ENCODE data around the gene CILP2. TPM values are rescaled to one million over a fixed set of nuclear protein-coding genes. Genes with fewer than 3 reads are reported as not detected.
A peak's percentile ranks its signal among the peaks of the same experiment; 100 is the strongest.

Gene CILP2
- total and polyA plus RNA-seq, 12 donors, result 0.07 to 0.61 (median 0.21) TPM; not detected in 2

- WGBS, 2 donors, result 64 to 79% methylated on average over 13 of the region's 13 CpGs
- TF ChIP-seq CTCF (IDR thresholded peaks at IDR 0.05), result no peak
- no peaks in the 10 kb centered on the region for H3K27me3 ChIP-seq
- no peak overlapping the region for H3K4me3 ChIP-seq
- no peak for DNase-seq
- no peaks in the 10 kb centered on the region for H3K9me3 ChIP-seq
- ATAC-seq, result peak in 2 of 8 donors; percentile 39 to 83
- no peaks in the 10 kb centered on the region for H3K36me3 ChIP-seq
- no peaks in the 10 kb centered on the region for H3K4me1 ChIP-seq
- no peak overlapping the region for H3K27ac ChIP-seq
- intact Hi-C loops (cut with DNase I), result no loop called here
Observed at GRCh38 chr19:19581391-19581790, 43.3 kb downstream of the CILP2 start.

GRCh38 chr19:19582471-19582870, 44.4 kb downstream of the CILP2 start:
- DNase-seq, result no peak
- H3K36me3 ChIP-seq, result no peaks in the 10 kb centered on the region
- H3K4me1 ChIP-seq, result no peaks in the 10 kb centered on the region
- H3K9me3 ChIP-seq, result no peaks in the 10 kb centered on the region
- no peaks in the 10 kb centered on the region for H3K27me3 ChIP-seq
- no peak for ATAC-seq
- no peak overlapping the region for H3K4me3 ChIP-seq
- intact Hi-C loops (cut with DNase I), result no loop called here
- H3K27ac ChIP-seq, result no peak overlapping the region
- 86 to 92% methylated on average over 6 of the region's 6 CpGs for WGBS, 2 donors
- TF ChIP-seq CTCF (IDR thresholded peaks at IDR 0.05), result no peak

GRCh38 chr19:19584356-19584755, 46.3 kb downstream of the CILP2 start:
- 86 to 90% methylated on average over 6 of the region's 6 CpGs for WGBS, 2 donors
- DNase-seq, result no peak
- Histone ChIP-seq H3K27ac (no peak overlapping the region), H3K9me3 (no peaks in the 10 kb centered on the region), H3K4me3 (no peak overlapping the region), H3K4me1 (no peaks in the 10 kb centered on the region), H3K27me3 (no peaks in the 10 kb centered on the region), H3K36me3 (no peaks in the 10 kb centered on the region)
- intact Hi-C loops (cut with DNase I), result no loop called here
- TF ChIP-seq CTCF (IDR thresholded peaks at IDR 0.05), result no peak
- no peak for ATAC-seq

- no peak for DNase-seq
- intact Hi-C loops (cut with DNase I), result no loop called here
- Histone ChIP-seq H3K27ac (no peak overlapping the region), H3K4me1 (peaks cover 0 to 19% (median 0%) of the 10 kb centered on the region in 9 donors), H3K9me3 (no peaks in the 10 kb centered on the region), H3K36me3 (no peaks in the 10 kb centered on the region), H3K27me3 (peaks cover 0 to 1% (median 0%) of the 10 kb centered on the region in 7 donors), H3K4me3 (no peak overlapping the region)
- ATAC-seq, result no peak
- WGBS, 2 donors, result 93% methylated on average over 5 of the region's 5 CpGs
- TF ChIP-seq CTCF (IDR thresholded peaks at IDR 0.05), result no peak
Observed at GRCh38 chr19:19587771-19588170, 49.7 kb downstream of the CILP2 start.
